H9 (cell line): ENCODE results near the gene NPDC1. TPM values are rescaled to one million over a fixed set of nuclear protein-coding genes. Genes with fewer than 3 reads are reported as not detected.

Source experiments
- DNase-seq: peaks from one replicate; pipeline ENCODE4 v3.0.0-alpha.2; 2017
- H2AFZ ChIP-seq: one replicate; pipeline ENCODE4 v1.6.1; 2013; ENCODE audit warnings: mild to moderate bottlenecking, low read length, control low read depth, moderate library complexity
- H2AK5ac ChIP-seq: 2 replicates; pipeline ENCODE4 v1.6.1; 2013; ENCODE audit warnings: low read length, control low read depth, mixed read lengths; ENCODE audit not compliant: insufficient read length
- H2BK120ac ChIP-seq: one replicate; pipeline ENCODE4 v1.6.1; 2013; ENCODE audit warnings: low read depth, mild to moderate bottlenecking, low read length, control low read depth, inconsistent platforms; ENCODE audit not compliant: poor library complexity, severe bottlenecking
- H2BK12ac ChIP-seq: 2 replicates; pipeline ENCODE4 v1.6.1; 2013; ENCODE audit warnings: low read length, control low read depth, mixed read lengths, low read depth; ENCODE audit not compliant: insufficient read length
- H2BK15ac ChIP-seq: 2 replicates; pipeline ENCODE4 v1.6.1; 2013; ENCODE audit warnings: low read depth, low read length, control low read depth
- H2BK20ac ChIP-seq: one replicate; pipeline ENCODE4 v1.6.1; 2013; ENCODE audit warnings: low read depth, mild to moderate bottlenecking, low read length, control low read depth, inconsistent platforms; ENCODE audit not compliant: poor library complexity, severe bottlenecking
- H2BK5ac ChIP-seq: 2 replicates; pipeline ENCODE4 v1.6.1; 2013; ENCODE audit warnings: low read length, control low read depth, mixed read lengths; ENCODE audit not compliant: insufficient read length
- H3K14ac ChIP-seq: 2 replicates; pipeline ENCODE4 v1.6.1; 2013; ENCODE audit warnings: low read length, control low read depth; ENCODE audit not compliant: insufficient read depth
- H3K18ac ChIP-seq: 2 replicates; pipeline ENCODE4 v1.6.1; 2013; ENCODE audit warnings: low read depth, mild to moderate bottlenecking, mixed read lengths, low read length, control low read depth; ENCODE audit not compliant: insufficient read length
- H3K23ac ChIP-seq: 2 replicates; pipeline ENCODE4 v1.6.1; 2013; ENCODE audit warnings: low read length, control low read depth, mixed read lengths, low read depth; ENCODE audit not compliant: insufficient read length
- H3K23me2 ChIP-seq: 2 replicates; pipeline ENCODE4 v1.6.1; 2013; ENCODE audit warnings: low read depth, mild to moderate bottlenecking, mixed read lengths, low read length, control low read depth; ENCODE audit not compliant: insufficient read length, poor library complexity, severe bottlenecking
- H3K27ac ChIP-seq: 2 replicates; pipeline ENCODE4 v1.5.1; 2013; ENCODE audit warnings: low read length, control low read depth, mixed read lengths, low read depth; ENCODE audit not compliant: insufficient read length
- H3K27me3 ChIP-seq: 2 replicates; pipeline ENCODE4 v1.6.1; 2013; ENCODE audit warnings: low read length, control low read depth, inconsistent platforms; ENCODE audit not compliant: insufficient read depth
- H3K4ac ChIP-seq: 2 replicates; pipeline ENCODE4 v1.6.1; 2013; ENCODE audit warnings: low read depth, mild to moderate bottlenecking, control low read depth, inconsistent platforms, low read length, moderate library complexity
- H3K4me1 ChIP-seq: 2 replicates; pipeline ENCODE4 v1.6.1; 2013; ENCODE audit warnings: low read length, control low read depth, inconsistent platforms; ENCODE audit not compliant: insufficient read depth
- H3K4me2 ChIP-seq: 2 replicates; pipeline ENCODE4 v1.6.1; 2013; ENCODE audit warnings: low read length, control low read depth, mixed read lengths; ENCODE audit not compliant: insufficient read length, insufficient read depth
- H3K56ac ChIP-seq: 2 replicates; pipeline ENCODE4 v1.6.1; 2013; ENCODE audit warnings: low read depth, mild to moderate bottlenecking, mixed read lengths, low read length, control low read depth; ENCODE audit not compliant: insufficient read length
- H3K79me1 ChIP-seq: 2 replicates; pipeline ENCODE4 v1.6.1; 2013; ENCODE audit warnings: low read depth, mild to moderate bottlenecking, moderate library complexity, low read length, control low read depth, inconsistent platforms; ENCODE audit not compliant: insufficient read depth, poor library complexity, severe bottlenecking
- H3K79me2 ChIP-seq: 2 replicates; pipeline ENCODE4 v1.6.1; 2013; ENCODE audit warnings: low read length, control low read depth, inconsistent platforms; ENCODE audit not compliant: insufficient read depth
- H3K9ac ChIP-seq: 2 replicates; pipeline ENCODE4 v1.6.1; 2013; ENCODE audit warnings: low read length, control low read depth, mixed read lengths; ENCODE audit not compliant: insufficient read length; ENCODE audit errors: extremely low read depth
- H3K9me3 ChIP-seq: one replicate; pipeline ENCODE4 v1.6.1; 2013; ENCODE audit warnings: low read depth, low read length, inconsistent platforms; ENCODE audit not compliant: control insufficient read depth
- H3T11ph ChIP-seq: one replicate; pipeline ENCODE4 v1.6.1; 2013; ENCODE audit warnings: mild to moderate bottlenecking, low read length, control low read depth, inconsistent platforms
- H4K20me1 ChIP-seq: one replicate; pipeline ENCODE4 v1.6.1; 2013; ENCODE audit not compliant: control insufficient read depth, insufficient read length, insufficient read depth
- H4K5ac ChIP-seq: 2 replicates; pipeline ENCODE4 v1.6.1; 2013; ENCODE audit warnings: low read depth, mild to moderate bottlenecking, mixed read lengths, low read length, control low read depth; ENCODE audit not compliant: insufficient read length
- H4K8ac ChIP-seq: replicated peaks from 2 replicates; pipeline ENCODE4 v1.6.1; 2013; ENCODE audit warnings: low read length, control low read depth, mixed read lengths, low read depth; ENCODE audit not compliant: insufficient read length
- H4K91ac ChIP-seq: 2 replicates; pipeline ENCODE4 v1.6.1; 2013; ENCODE audit warnings: low read depth, mild to moderate bottlenecking, moderate library complexity, mixed read lengths, low read length, control low read depth; ENCODE audit not compliant: insufficient read length
- H3K27ac Mint-ChIP-seq, 3 experiments: 2 replicates in 2 of 3; 3 replicates in 1 of 3; pipeline ENCODE4 v1.8.0; 2020 to 2021; ENCODE audit warnings: mixed read lengths in 3 of 3, mild to moderate bottlenecking in 1 of 3, moderate library complexity in 1 of 3
- H3K27me3 Mint-ChIP-seq: 2 replicates; pipeline ENCODE4 v1.8.0; 2021; ENCODE audit warnings: low read depth, mild to moderate bottlenecking, moderate library complexity, mixed read lengths
- H3K36me3 Mint-ChIP-seq, 3 experiments: 2 replicates in 2 of 3; 3 replicates in 1 of 3; pipeline ENCODE4 v1.8.0; 2020 to 2021; ENCODE audit warnings: low read depth in 3 of 3, mixed read lengths in 3 of 3; ENCODE audit not compliant: insufficient read depth in 1 of 3
- H3K4me1 Mint-ChIP-seq, 2 experiments: 2 replicates each; pipeline ENCODE4 v1.8.0; 2020; ENCODE audit warnings: mixed read lengths in 2 of 2
- H3K4me3 Mint-ChIP-seq, 2 experiments: 2 replicates in 1 of 2; 3 replicates in 1 of 2; pipeline ENCODE4 v1.8.0; 2020 to 2021; ENCODE audit warnings: mild to moderate bottlenecking in 2 of 2, mixed read lengths in 2 of 2, moderate library complexity in 1 of 2
- H3K9me3 Mint-ChIP-seq, 2 experiments: 2 replicates in 1 of 2; 3 replicates in 1 of 2; pipeline ENCODE4 v1.8.0; 2020; ENCODE audit warnings: mild to moderate bottlenecking in 2 of 2, mixed read lengths in 2 of 2, moderate library complexity in 1 of 2
- CTCF ChIP-seq: fragments of 200-600 bp; sonication (generic); conservative IDR thresholded peaks from 3 replicates; pipeline ENCODE4 v1.8.0; 2021; ENCODE audit warnings: antibody characterized with exemption, mild to moderate bottlenecking
- WGBS: extraction: QIAGEN DNeasy Blood & Tissue Kit; methylation state at CpG from one replicate; pipeline ENCODE4 v1.1.7; 2013; ENCODE audit warnings: missing lambda C conversion rate, low lambda C conversion rate, mixed read lengths; ENCODE audit not compliant: insufficient read length; ENCODE audit errors: extremely low coverage; 5-methylcytosine and 5-hydroxymethylcytosine counted together
- total RNA-seq: library from RNA; stranded (reverse); gene quantifications from 2 replicates; pipeline ENCODE4 v1.2.1, GENCODE V29; 2021

NPDC1 gene
- total RNA-seq, 1 experiment from 2014 or later, result 57.6 TPM

DNA sequence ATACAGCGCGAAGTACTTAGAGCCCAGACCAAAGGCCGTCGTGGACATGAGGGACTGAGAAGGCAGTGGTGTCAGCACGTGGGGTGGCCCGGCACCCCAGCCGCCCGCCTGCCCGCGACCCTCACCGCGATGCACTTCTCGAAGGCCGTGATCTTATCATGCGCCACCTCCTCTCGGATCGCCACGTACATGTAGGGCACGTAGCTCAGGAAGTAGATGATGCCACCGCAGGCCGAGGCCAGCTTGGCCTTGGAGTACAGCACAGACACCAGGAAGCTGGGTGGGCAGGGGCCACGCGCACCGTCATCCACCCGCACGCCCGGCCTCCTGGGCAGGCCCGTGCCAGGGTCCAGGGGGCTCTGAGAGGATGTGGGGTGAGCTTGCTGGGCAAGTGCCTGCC is 28.9 kb downstream of the NPDC1 start:
- no peaks in the 10 kb centered on the region; a peak in 1 of 4 replicates for H3K4me1 Mint-ChIP-seq
- Histone ChIP-seq H2AFZ (no peak overlapping the region), H3T11ph (no peak overlapping the region), H3K9me3 (no peaks in the 10 kb centered on the region), H2BK20ac (no peak overlapping the region), H3K79me1 (no peaks in the 10 kb centered on the region), H4K20me1 (peaks cover under 1% of the 10 kb centered on the region), H2AK5ac (no peak overlapping the region), H4K91ac (no peak overlapping the region), H2BK5ac (no peak overlapping the region), H3K23ac (no peak overlapping the region), H4K8ac (no peak overlapping the region), H3K79me2 (no peaks in the 10 kb centered on the region), H2BK12ac (no peak overlapping the region), H3K23me2 (no peaks in the 10 kb centered on the region), H3K9ac (no peak overlapping the region), H2BK120ac (no peak overlapping the region), H3K27me3 (no peaks in the 10 kb centered on the region), H4K5ac (no peak overlapping the region), H3K4me2 (no peak overlapping the region), H3K4ac (no peak overlapping the region), H3K4me1 (no peaks in the 10 kb centered on the region), H3K27ac (no peak overlapping the region), H2BK15ac (no peak overlapping the region), H3K56ac (no peak overlapping the region), H3K14ac (no peak overlapping the region), H3K18ac (no peak overlapping the region)
- no peak overlapping the region for H3K27ac Mint-ChIP-seq
- no peak overlapping the region; a peak in 1 of 5 replicates for H3K4me3 Mint-ChIP-seq
- peaks cover 4 to 13% (median 6%) of the 10 kb centered on the region in 3 experiments; a peak in 4 of 7 replicates for H3K36me3 Mint-ChIP-seq
- H3K27me3 Mint-ChIP-seq, result no peaks in the 10 kb centered on the region
- WGBS, result no CpG with 5 or more reads among the region's 28 CpGs
- no peak for DNase-seq
- no peak for TF ChIP-seq CTCF
- no peaks in the 10 kb centered on the region for H3K9me3 Mint-ChIP-seq
